Measurements from ENCODE around the gene PRRT1B. TPM values are rescaled to one million over a fixed set of nuclear protein-coding genes. Genes with fewer than 3 reads are reported as not detected.

The PRRT1B gene
- total and polyA plus RNA-seq, 2 of the 4 experiments (the other 2 are of a cell fraction) = not detected

Other genes with a start within 250 kb of the PRRT1B start
- gene PRRC2B, start 151.4 kb upstream of the PRRT1B start, total RNA-seq (2012; rRNA removed) = 19.4 and 22.2 TPM in 2 replicates
- gene PRRC2B, start 151.4 kb upstream of the PRRT1B start, polyA plus RNA-seq (2012; rRNA removed) = 39.1 and 46.5 TPM in 2 replicates
- gene POMT1, start 42.6 kb upstream of the PRRT1B start, total RNA-seq (2012; rRNA removed) = 24.2 and 25.0 TPM in 2 replicates
- gene POMT1, start 42.6 kb upstream of the PRRT1B start, polyA plus RNA-seq (2012; rRNA removed) = 34.7 and 36.5 TPM in 2 replicates
- 16.9 and 17.9 TPM in 2 replicates for gene UCK1, start 14.3 kb upstream of the PRRT1B start, total RNA-seq (2012; rRNA removed)
- gene UCK1, start 14.3 kb upstream of the PRRT1B start, polyA plus RNA-seq (2012; rRNA removed) = 21.4 and 22.5 TPM in 2 replicates
- gene RAPGEF1, start 194.6 kb downstream of the PRRT1B start, total RNA-seq (2012; rRNA removed) = 13.1 and 13.3 TPM in 2 replicates
- gene RAPGEF1, start 194.6 kb downstream of the PRRT1B start, polyA plus RNA-seq (2012; rRNA removed) = 22.3 and 23.0 TPM in 2 replicates

All from IMR-90 (cell line).